T-helper 1 cell (primary cell): ENCODE results near the gene TP63.

Source experiments
- DNase-seq, 5 donors: peaks; one replicate each; pipeline ENCODE4 v3.0.0-alpha.2; 2012 to 2020

The TP63 gene

DNA sequence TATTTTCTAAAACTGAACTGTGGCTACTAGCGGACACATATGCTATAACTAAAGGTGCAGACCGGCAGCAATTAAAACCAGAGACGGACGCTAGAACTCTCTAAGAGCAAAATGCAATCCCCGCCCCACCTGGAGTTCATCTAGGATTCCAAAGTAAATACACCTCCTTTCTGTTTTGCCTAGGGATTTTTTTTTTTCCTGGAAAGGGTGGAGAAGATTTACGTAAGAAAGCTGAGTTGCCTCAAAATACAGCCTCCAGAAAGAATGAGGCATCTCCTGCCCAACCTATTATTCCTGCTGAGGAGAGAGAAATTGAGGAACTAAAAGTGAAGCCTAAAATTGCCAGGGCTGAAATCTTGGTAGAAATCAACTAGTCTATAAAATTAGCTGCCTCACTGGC lies 150.2 kb downstream of the TP63 start:
- no peak for DNase-seq

DNA sequence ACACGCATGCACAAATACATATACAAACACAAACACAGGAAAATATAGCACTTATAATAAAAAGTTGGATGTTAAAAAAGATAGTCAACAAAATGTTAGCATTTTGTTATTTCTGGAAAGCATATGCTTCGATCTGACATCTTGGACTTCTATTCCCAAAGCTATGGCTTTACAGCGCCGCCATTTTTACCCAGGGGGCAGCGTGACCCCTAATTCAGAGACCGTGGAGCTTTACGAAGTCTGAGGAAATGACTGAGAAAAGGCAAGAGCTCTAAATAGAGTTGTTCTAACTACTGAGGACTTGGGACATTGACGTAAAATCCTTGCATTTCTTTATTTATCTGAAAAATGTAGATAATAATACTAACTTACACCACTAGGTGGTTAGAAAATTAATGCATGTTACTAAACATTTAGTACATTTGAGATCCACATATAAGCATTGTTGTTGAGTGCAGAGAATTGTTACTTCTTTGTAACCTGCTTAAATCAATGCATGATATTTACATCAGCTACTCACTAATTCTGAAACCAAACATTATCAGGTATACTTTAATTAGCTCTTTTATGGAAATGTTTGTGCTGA lies 155.4 kb downstream of the TP63 start:
- no peak for DNase-seq

DNA sequence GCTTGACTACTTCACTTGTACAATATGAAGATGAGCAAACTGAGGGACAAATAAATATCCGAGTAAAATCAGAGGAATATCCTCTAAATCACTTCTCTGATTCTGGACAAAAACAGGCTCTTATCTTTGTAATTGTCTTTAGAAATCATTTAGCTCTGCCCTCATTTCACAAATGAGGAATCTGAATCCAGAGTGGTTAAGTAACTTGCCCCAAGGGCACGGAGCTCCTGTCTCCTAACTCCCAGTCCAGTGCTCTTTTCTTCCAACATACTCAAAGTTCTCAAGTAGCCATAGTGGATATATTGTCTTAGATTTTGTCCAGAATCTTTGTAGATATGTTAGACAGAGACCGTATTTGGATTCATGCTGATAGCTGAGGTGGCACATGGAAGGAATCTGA lies 156.0 kb downstream of the TP63 start:
- no peak for DNase-seq

DNA sequence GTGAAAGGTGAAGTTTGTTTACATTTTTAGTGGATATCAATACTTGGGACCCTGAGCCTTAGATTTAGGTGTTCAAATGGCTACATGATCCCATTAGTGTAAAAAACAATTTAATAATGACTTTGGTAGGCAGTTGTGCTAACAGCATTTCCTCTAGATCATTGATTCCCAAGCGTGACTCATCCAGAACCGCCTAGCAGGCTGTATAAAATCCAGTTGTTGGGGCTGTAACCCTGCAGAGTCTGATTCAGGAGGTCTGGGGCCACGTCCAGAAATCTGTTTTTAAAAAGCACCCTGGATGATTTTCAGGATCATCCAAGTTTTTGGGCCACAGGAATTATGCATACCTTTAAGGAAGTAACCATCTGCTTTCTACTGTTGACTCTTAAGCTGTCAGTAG lies 156.4 kb downstream of the TP63 start:
- no peak for DNase-seq

DNA sequence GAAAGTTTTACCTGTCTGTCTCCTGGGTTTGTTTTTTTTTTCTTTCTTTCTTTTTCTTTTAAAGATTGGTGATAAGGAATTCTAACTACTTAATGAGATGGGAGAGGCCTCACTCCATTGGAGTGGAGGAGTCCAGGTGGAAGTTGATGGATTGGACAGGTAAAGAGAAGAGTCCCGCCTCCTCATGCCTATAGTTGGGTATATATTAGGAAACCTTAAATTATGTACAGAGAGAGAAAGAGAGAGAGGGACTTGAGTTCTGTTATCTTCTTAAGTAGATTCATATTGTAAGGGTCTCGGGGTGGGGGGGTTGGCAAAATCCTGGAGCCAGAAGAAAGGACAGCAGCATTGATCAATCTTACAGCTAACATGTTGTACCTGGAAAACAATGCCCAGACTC lies 158.2 kb downstream of the TP63 start:
- no peak for DNase-seq

DNA sequence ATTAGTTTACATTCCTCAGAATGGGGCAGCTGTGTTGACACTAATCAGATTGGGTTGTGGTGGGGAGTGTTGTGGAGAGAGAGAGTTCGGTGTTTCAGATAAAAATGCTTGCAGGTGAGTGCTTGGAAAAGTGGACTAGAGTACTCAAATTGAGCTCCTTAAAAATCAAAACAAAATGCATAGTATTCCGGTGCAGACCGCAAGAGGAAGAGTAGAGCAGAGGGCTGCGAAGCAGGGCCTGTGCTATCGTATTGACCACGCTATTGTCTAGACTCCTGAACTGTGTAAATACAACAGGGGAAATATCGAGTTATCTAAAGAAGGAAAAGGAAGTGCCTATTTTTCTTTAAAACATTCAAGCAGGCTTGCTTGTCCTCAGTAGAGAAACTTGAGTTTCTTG lies 159.5 kb downstream of the TP63 start:
- DNase-seq = no peak

DNA sequence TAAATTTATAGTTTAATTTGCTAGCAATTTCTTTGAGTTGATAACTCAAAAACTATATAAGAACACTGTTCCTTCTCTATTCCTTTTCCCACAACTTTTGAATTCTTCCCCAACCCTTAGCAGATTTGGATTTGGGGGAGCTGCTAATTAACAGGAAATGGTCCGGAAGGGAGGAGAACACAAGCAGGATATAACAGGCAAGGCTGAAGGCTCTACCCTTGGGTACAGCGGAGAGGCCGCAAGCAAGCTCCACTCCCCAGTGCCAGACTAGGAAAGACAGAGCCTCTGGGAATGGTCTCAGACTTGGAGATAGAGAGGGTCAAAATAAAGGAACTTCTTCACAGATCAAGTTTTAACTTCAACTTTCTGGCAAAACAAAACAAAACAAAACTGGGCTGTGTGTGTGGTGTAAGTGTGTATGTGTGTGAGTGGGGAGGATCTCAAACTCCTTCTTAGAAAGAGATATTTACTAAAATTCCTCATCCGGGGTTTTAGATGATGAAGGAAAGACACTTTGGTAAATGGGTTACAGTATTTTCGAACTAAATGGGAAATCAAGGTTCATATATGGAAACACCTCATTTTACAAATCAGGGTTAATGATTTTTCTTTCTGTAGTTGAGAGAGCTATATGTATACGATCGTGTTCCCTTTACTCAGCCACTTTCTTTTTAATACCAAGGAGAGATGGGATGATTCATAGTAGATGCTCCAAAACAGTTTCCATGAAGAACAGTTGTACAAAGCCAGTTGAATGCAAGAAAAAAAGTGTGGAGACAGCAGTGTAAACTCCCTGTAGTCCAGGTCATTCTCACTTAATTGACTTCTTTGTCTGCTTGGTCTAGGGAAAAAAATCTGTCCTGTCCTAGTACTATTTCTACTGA lies 161.1 kb downstream of the TP63 start:
- DNase-seq = no peak

DNA sequence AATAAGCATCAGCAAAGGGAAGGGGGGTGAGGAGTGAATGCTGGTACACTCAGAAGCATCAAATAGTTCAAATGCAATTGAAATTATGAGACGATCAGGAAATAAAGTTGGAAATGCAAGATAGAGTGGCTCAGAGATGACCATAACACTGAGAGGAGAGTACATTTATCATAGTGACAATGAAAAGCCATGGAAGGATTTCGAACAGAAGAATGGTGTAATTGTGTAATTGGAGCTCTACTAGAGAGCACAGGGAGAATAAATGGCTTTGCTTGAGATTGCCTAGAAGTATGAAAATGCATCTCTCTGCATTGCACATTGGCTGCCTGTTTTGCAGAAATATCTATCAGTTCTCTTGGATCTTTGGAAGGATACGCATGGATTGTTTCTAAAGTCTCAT lies 163.3 kb downstream of the TP63 start:
- DNase-seq = no peak

DNA sequence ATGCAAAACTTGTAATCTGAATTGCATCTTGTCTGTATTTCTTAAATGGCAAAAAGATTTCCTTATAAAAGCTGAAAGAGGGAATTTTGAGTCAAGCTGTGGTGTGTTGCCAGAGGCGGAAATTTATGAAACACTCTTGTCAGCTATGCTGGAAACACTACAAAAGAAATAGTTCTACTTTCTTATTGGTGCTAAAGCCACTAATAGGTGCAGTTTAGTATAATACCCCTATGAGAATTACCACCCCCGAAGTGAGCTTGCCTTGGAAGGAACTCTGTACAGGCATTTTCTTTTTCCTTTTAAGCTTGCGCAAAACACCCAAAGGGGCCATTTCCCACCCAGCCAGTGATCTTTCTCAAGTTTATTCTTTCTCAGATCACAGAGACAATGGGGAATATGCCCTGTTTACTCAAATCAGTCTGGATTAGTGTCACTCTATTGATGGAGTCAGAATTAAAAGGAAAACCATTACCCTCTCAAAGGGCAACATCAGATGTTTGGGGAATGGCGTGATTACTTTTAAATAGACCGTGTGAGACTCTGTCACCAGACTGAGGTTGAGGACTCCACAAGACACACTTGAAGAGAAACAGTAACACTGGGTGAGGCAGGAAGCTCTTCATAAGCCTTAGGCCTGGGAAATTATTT lies 166.0 kb downstream of the TP63 start:
- no peak for DNase-seq

DNA sequence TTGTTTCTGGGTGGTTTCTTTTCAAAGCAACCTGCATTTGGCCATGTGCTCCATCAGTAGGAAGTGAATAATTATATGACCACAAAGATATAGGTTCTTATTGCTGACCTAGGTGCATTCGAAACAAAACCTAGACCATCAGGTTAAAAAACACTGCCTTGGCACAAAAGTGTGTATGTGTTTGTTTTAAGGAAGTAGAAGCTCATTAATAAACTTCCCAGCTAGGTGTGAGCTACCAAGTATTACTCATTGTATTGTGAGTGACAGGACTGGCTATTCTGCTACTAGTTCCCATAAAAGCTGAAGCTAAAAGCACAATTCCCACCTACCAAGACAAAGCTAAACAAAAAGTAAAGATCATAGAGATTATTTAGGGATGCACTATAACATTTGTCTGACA lies 168.2 kb downstream of the TP63 start:
- DNase-seq = no peak

DNA sequence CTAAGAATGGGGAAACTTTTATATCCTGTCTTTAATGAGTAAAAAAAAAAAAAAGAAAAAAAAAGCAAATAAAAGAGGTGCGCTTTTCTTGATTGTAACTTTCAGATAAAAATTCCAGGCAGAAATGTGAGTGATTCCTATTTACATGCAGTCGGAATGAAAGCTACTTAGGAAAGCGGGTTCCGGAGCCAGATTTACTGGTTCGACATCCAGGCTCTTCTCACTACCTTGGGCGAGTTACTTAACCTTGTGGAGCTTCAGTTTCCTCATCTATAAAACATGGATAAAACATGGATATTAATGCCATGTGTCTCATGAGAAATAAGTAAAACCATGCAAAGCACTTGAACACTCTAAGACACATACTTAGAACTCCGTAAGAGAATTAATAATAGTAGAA lies 169.2 kb downstream of the TP63 start:
- DNase-seq = no peak

DNA sequence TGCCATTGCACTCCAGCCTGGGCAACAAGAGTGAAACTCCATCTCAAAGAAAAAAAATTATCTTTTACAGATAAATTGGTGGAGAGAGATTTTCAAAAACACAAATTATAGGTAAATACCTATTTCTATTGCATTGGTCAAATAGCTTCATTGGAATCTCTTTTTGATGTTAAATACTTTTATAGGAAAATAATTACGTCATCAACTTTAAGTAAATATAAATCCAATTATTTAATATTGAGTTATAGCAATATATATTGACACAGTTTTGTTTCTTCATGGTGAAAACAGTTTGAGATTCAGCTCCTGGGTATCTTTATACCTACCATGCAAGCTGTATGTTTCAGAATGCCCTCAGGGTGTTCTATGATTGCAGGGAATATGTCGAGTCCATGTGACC lies 172.1 kb downstream of the TP63 start:
- DNase-seq = no peak

DNA sequence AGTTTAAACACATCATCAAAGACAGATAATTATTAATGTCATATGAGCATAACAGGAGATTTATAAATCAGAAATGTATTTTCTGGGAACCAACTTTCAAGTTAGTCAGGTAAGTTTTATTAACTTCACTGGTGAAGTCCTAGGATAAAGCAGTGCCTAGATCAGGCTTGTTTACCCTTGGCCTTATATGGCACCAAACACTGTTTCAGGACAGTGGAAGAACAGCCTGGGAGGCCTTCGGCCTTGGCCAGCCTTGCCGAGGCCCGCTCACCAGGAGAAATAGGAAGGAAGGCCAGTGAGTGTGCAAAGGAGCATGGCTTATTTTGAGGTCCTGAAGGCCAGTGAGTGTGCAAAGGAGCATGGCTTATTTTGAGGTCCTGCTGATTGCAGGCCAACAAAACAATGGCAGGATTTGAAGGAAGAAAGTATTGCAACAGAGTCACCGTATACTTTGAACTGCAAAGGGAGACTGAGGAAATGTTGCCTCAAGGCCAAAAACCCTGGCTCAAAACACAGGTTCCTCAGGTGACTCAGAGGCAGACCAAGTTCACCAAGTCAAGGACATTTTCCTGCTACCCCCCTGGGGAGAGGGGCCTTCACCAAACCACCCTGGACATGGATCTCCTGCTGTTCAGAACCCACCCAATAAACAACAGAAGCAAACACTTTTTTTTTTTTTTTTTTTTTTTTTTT lies 174.3 kb downstream of the TP63 start:
- DNase-seq = no peak

DNA sequence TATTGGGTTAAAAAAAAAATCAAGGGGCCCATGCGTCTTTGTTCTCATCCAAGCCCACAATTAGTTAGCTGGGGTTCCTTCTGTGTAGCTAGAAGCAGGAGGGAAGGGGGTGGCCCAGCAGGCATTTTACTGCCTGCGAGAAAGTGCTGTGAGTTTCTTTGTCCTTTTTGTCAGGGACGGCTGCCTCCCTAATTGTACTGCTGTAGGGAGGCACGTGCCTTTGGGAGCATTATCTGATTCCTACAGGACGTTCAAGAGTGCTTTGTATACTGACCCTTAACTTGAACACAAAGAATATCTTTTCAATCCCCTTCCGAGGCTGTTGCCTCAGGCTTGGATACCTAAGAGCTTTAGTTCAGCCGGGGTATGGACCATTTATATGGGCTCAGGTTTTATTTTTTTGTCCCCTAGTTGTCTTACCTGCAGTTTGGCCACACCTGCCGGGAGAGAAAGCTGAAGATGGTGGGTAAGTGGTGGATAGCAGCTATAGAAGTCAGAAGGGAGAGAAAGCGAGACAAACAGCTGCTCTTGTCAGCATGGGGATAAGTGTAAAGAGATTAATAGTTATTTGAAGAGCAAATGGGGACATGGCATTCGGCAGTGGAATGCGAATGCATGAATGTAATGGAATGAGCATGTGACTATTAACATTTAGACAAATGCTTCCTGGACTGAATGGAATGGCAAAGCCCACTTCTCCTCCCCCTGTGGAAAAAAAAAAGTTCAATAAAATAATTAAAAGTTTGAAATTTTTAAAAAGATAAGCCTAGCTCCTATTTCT lies 175.2 kb downstream of the TP63 start:
- DNase-seq = no peak

DNA sequence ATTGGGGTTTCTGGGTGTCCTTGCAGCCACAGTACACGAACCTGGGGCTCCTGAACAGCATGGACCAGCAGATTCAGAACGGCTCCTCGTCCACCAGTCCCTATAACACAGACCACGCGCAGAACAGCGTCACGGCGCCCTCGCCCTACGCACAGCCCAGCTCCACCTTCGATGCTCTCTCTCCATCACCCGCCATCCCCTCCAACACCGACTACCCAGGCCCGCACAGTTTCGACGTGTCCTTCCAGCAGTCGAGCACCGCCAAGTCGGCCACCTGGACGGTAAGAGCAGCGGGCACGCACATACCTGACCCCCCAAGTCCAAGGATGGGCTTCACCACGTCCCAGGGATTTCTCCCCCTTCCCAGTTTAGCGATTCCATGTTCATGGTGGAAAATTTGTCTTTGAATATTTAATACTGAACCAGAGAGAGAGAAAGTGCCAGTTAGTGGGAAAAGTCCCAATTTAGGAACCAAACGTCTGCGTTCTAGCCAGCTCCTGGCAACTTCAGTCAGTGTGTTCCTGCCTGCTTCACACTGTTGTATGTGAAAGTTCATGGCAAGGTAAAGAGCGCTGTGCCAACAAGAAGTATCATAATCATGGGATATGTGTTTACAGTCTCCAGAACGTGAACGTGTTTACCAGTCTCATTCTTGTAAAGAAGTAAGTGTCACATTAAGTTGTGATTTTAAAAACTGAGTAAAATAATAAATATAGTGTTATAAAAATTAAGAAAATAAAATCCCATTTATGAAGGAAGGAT lies 177.2 kb downstream of the TP63 start:
- DNase-seq = no peak

DNA sequence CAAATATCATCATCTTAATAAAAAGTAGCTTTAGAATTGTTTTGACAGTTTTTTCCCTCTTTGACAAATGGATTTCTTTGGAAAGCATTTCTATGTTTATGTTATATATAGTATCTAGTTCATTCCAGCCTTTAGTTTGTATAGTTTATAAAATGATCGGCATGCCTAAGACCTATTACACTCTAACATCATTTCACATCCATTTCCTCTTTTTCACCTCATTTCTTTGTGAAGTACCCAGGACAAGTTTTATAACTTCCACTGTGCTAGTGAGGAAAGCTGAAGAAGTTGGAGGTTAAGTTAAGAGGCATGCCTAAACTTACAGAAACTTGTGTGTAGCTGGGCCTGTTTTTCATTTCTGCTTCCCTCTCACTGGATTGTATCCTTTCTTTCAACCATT lies 178.4 kb downstream of the TP63 start:
- DNase-seq = no peak

DNA sequence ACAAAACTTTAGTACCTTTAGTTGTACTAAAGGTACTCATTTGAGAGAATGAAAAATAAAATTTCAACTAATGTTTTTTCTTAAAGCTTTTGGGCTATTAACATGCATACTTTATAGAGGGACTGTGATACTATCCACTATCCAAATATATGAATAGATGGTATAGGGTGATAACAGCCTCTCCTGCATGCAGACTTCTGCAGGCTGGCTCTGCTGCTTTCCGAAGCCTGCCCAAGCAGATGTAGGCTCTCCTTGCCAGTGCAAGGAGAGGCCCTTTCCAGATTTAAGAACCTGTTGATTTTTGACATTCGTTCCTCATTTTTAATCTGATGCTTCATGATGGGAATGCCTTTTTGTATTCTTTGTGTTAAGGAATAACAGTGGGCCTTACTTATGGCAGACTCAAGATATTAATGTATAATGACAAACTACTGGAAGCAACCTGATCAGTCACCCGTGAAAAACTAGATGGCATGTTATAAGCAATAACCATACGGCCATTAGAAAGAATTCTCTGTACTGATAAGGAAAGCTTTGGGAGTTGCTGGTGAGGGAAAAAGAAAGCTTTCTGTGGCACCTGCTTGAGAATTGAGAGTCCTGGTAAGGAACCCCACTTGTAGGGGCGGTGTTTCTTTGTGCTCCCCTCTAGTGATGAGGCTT lies 181.7 kb downstream of the TP63 start:
- DNase-seq = no peak

DNA sequence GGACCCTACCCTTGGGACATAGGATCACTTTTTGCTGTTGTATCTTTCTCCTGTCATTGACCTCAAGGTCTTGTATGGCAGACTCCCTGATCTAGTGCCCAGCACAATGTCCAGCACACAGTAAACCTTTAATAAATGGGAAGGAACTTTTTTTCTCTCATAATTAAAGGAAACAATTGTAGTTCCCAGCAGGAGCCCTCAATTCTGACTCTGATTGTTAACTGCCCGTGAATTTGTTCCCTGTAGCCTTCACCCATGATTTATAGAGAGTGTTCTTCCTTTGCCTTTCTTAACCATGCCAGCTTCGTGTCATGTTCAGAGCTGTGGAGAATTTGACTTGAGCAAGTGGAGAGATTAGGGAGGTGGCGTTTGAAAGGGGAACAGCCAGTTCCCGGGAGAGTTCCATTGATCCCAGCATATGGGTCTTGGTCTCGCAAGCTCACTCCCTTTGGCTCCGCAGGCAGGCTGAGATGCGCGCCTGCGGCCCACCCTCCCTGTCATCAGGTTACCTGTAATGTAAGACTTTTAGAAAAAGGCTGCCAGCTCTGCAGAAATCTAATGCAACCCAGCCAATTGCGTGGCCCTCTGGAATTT lies 182.6 kb downstream of the TP63 start:
- DNase-seq = no peak

DNA sequence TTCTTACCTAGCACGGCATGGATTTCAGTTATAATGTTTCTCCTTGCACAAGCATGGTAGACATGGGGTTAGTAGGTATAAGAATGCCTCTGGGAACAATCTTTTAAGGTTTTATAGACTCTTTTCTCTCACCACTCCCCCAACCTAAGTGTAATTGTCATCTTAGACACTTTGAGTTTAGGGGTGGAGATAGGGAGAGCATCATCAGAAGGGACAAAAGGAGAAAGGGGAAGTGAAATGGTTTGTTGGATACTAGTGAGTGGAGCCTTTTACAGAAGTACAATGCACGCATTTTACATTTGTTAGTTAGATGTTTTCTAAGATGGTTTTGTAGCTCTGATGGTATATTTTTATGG lies 189.2 kb downstream of the TP63 start:
- no peak for DNase-seq

DNA sequence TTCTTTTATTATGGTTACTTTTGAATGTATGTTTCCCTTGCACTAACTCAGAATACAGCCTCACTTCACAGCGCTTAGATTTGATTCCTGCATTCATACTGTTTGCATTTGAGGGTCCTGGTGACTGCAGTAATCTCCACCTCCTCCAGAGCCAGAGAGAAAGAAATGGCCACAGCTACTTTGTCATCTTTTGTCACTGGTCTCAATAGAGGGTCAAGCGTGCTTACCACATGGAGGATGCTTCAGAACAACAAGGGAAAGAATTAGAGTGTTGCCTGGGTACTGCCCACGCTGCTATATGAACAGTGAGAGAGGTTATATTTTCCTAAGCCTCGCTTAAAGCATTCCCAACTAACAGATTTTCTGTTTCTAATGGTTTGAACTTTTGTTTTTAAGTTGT lies 190.1 kb downstream of the TP63 start:
- no peak for DNase-seq

DNA sequence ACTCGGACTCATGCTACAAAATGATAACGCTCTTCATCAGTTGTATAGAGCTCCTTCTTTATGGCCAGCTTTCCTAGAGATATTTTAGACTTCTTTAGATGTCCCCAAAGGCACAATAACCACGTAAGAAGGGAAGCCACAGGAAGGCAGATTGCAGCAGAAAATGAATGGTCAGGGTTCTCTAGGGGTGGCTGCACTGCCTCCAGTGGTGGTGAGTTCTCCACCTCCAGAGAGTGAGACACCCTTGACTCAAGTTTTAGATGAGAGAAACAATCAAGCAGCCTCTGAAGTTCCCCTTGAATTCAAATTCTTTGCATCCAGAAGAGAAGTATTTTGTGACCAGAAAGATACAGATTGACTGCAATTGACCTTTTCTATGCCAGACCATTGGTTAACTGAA lies 191.5 kb downstream of the TP63 start:
- DNase-seq = no peak
